CD4-positive, alpha-beta T cell treated with Interleukin-2 at 100 ng/mL for 4 hours (primary cell): ENCODE data around the gene FN1.

Experiments
- DNase-seq: peaks from one replicate; pipeline ENCODE4 v3.0.0-alpha.2; 2020; ENCODE audit warnings: low spot score

FN1 gene

DNA sequence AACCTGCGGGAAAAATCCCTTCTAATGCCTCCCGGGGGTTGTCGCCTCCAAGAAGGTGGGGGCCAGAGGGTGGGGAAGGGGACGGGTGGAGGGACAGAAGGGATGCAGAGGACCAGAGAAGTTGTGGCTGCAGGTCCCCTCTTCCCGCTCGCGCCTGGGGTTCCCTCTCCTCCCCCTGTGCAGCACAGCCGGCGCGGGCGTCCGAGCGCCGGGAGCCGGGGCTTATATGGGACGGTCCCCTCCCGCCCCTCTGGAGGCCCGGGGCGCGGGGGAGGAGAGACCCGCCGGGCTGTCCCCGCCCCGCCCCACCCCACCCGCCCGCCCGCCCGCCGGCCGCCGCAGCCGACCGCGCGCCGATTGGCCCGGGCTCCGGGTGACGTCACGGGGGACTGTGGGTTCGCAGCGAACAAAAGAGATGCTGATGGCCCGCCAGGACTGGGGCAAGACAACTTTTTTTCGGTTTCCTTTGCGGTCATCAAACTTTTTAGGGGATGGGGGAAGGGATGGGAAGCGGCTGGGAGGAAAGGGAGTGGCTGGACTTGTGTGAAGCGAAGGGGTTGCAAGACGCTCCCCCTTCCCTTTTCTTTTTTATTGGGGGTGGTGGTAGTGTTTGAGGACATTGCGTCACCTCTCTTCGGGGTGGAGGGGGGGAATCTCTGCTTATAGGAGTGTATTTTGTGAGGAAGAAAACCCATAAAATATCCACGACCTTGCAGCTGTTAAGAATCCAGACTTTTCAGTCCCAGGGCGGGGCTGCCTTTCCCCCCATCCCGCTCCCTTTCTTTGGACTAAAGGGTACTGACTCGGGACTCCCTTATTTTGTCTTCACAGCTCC lies at the start of gene FN1:
TSS of gene FN1 (minus strand) at position 199 of the 835 bp plus-strand sequence. CDS start 266 bp downstream, outside the sequence.
- DNase-seq = peak; percentile 35

DNA sequence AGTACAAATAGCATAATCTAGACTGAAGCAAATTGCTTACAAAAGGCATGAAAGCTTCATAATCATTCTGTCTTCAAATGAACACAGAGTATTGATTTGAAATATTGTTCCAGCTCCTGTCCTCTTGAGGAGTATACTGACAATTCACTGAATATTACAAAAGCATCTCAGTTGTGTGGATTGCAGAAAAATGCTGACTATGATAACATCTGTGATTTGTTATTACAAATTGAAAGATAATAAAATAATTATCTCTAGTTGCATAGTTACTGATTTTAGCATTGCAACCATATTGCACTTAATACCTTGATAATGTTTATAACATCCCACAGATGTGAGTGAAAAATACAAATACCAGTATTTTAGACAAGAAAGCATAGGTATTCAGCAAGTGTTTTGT lies 49.2 kb upstream of the FN1 start:
- no peak for DNase-seq

DNA sequence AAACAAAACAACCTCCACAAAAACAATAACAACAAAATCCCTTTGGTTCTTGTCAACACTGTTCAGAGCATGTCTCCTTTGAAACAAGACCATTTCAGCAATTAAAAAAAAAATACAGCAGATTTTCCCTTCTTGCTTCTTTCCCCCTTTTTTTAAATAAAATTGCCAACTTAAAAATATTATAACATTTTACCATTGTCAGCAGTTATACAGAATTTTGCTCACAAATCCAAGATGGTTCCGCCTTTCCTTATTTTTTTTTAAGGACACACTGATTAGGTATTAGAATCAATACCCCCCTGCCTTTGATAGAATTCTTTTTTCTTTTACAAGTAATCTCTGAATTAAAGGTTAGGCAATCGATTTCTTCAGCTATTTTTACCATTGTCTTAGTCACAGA lies 48.7 kb upstream of the FN1 start:
- no peak for DNase-seq

DNA sequence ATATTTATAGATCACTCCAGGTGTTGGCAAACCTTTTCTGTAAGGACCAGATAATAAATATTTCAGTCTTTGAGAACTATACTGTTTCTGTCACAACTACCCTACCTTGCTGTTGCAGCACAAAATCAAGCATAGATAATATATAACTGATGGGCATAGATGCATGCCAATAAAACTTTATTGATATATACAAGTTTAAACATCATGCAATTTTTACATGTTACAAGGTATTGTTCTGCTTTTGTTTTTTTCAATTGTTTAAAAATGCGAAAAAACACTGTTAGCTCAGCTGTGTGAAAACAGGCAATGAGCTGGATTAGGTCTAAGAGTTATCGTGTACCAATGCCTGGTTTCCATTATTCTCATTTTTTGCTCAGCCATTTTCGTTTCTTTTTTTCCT lies 47.6 kb upstream of the FN1 start:
- DNase-seq = no peak

DNA sequence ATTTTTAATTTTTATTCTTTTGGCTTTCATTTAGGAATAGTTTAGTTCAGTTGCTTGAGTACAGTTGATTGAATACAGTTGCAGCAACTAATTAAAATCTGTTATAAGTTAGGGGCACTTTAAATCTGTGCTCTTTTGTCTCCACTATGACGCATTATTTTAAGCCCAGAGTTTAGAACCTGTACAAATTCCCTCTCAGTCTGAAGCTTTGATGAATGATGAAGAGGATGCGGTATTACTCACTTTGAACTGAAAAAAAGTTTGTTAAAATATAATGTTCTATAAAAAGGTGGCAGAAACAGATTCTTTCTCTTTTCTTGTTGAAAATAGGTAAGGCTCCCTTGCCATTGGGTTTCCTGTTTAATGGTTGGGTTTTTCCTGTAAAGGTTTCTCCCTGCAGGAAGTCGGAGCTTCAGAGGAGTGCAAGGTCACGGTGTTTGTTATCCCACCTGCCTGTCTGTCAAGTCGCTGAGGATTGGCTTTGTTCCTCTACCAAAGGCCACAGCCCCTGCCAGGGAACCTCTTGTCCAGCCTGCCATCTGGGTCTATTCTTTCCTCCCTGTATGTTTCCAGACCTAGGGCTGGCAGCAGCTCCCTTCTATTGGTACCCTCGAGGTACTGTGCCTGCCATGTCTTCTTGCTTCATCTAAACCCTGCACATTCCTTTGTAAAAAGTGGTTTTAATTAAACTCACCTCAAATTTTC lies 43.8 kb upstream of the FN1 start:
- DNase-seq = no peak

DNA sequence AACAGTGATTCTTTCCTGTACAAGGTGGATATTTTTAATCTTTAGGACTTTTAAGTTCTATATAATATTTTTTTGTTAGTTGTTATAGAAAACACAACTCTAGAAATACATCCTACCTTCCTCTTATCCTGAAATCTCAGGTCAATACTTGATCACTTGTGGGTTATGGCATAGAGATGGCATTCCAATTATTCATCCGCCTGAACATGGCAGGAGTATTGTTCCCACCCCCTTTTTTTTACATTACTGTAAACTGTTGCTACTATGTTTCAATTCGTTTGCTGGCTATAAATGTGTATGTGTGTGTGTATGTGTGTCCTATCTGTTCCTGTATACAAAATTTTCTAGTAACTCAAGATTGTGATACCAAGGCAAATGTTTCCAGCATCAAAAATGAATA lies 43.3 kb upstream of the FN1 start:
- no peak for DNase-seq

DNA sequence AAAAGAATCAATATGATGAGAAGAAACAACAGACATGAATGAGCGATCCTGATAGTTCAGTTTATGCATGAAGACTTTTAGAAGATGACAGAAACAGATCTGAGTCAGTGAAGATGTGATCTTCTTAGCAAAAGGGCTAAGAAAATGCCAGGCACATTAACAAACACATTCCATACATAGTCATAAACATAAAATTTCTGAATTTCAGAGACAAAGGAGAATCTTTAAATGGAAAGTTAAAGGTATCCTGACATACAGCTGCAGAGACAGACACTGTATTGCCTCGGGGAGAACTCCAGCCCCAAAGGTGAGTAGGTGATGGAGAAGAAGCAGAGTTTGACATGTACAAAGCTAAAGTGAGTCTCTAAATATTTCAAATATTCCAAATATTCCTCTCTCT lies 40.6 kb upstream of the FN1 start:
- DNase-seq = no peak

DNA sequence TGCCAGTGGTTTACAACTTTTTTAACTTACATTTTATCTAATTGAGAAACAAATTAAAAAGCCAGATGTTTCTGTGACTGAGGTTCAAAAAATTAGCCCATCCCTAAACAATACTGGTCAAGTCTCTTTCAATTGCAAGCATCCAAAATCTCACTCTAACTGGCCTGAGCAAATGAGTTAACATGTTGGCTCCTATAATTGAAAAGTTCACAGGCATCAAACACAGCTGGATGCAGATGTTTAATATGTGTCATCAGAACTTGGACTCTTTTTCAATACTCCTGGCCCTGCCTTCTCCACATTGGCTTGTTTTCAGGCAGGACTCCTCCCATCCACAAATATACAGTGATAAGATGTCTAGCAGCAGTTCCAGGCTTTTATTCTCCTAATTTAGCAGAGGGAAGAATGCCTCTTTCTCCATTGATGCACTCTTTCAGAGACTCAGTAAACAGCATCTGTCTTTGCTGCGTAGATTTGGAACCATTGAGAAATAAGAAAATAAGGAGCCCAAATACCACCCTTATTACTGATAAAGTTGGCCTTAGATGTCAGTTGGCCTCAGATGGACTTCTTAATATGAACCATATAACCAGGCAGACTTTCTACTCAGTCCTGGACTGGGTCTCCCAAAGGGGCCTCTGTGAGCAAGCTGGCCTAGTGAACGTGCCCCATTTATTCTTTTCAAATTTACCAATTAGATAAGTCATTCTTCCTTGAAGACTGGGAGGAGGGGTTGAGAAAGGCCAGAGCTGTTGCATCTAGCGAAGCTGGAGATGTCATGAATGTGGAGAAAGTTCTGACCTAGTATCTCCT lies 30.4 kb upstream of the FN1 start:
- no peak for DNase-seq

DNA sequence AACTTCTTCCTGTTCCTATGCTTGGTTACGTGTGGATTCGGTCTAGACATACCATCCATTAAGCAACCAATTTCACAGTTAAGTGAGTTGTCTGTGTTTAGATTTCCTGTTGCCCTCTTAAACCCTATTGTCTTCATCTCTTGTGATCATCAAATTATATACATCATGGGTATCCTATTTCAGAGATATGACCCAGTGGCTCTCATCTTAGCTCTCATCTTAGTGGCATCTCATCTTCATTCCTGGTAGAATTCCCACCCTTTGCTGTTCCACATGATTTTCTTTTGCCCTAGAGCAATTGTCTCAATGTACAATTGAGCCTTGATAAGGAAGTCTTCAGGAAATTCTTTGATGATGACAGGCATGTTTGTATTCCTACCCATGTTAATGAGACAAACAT lies 29.4 kb upstream of the FN1 start:
- DNase-seq = no peak

DNA sequence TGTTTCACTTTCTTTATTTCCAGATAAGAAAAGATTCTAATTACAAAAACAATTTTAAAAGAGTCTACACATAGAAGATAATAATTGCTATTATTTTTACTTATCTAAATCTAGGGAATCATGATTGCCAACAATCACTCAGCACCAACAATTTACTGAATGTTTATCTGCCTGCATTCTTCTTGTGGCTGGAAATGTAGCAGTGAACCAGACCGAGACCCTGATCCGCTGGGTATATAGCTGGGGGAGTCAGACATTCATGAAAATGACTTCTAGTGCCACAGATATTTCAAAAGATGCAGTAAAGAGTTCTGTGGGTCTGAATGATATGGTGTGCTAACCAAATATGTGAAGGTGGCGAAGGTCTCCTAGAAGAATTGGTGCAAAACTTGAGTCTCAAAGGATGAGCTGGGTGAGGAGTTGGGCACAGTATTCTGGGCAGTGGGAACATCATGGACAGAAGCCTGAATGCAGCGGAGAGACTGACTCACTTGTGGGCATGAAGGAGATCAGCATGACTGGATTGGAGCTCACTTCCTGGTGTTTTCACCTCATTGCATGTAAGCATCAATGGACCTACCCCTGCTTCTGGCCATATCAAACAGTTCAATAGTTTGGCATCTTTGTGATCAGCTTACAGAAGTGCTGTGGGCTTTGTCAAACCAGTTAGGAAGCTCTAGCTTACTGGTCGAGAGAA lies 26.1 kb upstream of the FN1 start:
- no peak for DNase-seq

DNA sequence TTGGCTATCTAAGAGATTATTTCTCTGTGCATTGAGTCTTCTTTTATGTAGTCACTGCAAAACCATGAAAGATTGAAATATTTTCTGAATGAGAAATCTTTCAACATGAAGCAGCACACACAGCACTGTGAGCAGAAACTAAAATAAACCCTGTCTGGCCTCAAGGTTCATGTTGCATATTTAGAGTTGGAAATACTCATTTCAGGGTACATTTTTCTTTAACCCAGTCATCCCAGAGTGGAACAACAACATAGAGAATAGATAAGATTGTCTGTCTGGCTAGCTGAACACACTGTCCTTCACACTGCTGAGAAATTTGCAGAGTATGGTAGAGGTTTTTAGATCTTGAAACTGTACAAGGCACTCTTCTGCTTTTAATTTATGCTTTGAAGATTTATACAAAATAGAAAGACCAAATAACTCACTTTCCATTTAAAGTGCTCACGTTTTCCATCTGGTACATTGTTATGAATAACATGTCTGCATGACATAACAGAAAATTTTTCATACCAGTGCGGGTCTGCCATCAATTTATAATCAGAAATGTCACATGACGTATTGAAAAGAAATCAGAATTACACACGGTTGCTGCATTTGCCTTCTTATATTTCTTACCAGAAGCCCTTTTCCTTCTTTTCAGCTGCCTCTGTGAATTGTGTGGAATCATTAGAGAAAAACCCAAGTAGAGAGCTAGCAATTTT lies 25.0 kb upstream of the FN1 start:
- no peak for DNase-seq

DNA sequence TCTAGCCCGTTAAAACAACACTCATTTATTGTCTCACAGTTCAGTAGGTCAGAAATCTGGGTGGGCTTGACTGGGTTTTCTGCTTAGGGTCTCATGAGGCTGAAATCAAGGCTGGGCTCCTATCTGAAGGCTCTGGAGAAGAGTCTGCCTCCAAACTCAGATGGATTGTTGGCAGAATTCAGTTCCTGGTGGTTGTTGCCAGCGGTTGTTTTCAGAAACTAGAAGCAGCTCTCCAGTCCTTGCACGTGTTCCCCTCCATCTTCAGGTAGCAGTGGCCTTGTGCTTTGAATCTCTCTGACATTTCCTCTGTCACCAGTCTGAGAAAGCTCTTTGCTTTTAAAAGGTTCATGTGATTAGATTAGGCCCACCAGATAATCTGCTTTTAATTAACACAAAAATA lies 20.1 kb upstream of the FN1 start:
- DNase-seq = no peak

DNA sequence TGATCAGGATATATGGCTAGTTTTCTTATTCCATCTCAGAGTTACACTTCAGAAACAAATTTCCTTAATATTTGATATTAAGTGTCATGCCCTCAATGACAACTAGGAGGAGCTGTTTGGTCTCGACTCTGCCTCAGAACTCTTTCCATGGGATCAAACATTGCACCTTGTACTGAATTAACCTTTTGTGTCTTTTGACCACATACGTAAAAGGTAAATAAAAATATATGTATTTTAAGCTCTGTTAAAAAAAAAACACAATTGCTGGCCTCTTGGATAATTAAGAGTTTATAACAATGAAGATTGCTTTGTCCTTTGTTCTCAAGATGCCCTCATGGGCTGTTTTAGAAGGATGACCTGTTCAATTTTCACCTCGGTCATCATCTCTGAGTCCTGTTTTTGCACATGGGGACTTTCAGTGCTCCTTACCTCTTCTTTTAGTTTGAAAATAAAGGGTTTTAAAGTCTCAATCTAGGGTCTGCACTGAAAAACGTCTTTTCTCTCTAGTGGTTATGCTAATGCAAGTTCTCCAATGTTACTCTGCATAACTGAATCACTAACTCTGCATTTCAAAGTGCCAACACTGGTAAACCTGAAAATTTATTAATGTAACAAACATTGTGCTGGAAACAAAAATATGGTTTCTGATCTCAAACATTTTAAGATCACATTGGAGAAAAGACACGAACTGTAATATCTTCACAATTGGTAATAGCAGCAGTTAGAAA lies 18.8 kb upstream of the FN1 start:
- peak; percentile 40 for DNase-seq

DNA sequence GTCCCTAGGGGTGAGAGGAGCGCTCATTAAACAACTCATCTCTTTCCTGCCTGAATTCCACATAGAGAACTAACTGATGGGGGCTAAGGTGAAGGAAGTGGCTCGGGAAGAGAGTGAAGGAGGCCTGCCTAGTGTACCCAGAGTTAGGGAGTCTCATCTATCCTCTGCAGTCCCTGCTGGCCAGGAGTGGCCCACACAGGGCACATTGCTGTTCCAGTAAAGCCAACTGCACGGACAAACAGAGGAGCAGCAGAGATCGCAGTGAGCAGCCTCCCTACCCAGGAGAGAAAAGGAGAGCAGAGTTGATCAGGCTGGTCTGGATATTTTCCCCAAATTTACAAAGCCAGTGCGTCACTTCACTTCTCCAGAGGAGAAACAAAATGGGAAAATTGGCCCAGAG lies 16.9 kb upstream of the FN1 start:
- DNase-seq = no peak

DNA sequence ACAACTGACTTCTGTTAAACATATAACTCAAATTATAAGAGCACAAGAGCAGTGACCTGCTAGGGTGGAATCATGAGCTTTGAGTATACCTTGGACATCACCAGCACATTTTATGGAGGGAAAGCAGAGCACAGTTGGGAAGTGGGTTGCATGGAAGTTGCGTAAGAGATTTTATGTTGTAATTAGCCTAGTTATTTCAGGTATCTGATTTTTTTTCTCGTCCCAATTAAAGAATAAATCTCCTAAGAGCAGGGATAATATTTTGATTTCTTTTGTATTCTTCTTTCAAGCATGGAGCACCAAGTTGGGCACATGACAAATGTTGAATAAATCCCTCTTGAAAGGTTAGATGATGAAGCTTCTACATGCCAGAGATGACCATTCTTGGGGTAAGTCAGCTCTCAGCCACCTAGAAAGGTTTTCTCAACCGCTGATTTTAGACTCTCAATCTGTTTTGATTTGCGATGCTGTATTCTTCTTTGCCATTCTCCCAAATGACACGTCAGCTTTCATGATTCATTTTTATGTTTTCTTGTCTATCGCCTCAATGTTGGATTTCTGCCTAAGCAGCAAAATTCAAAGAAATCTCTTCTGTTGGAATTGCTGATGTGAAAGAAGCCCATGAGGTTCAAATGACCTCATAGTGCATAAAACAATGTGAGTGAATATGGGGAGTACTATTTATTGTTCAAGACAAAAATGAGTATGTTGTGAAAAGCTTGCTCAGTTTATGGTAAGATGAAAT lies 15.3 kb upstream of the FN1 start:
- DNase-seq = no peak

DNA sequence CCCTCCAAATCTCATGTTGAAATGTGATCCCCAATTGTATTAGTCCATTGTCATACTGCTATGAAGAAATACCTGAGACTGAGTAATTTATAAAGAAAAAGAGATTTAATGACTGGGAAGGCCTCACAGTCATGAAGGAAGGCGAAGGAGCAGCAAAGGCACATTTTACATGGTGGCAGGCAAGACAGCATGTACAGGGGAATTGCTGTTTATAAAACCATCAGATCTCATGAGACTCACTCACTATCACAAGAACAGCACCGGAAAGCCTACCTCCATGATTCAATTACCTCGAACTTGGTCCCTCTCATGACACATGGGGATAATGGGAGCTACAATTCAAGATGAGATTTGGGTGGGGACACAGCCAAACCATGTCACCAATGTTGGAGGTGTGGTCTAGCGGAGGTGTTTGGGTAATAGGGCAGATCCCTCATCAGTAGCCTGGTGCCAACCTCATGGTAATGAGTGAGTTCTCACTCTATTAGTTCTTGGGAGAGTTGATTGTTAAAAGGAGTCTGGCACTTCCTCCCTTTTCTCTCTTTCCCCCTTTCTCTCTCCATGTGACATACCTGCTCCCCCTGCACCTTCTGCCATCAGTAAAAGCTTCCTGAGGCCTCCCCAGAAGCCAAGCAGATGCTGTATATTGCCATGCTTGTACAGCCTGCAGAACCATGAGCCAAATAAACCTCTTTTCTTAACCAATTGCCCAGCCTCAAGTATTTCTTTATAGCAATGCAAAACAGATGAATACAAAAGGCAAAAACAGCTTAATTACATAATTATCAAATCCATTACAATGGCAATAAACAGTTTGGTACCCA lies 14.5 kb upstream of the FN1 start:
- no peak for DNase-seq

DNA sequence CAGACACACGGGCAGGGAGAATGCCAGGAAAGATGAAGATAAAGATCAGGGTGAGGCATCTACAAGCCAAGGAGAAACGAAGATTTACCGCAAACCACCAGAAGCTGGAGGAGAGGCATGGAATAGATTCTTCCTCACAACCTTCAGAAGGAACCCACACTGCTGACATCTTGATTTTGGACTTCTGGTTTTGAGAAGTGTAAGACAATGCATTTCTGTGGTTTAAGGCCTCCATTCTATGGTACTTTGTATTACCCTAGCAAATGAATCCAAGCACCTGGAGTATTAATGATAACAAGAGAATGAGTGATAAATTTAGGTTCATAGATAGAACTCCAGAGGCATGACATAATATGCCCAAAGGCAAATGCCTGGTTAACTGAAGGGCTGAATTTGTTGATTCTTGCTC lies 11.8 kb upstream of the FN1 start:
- DNase-seq = no peak

DNA sequence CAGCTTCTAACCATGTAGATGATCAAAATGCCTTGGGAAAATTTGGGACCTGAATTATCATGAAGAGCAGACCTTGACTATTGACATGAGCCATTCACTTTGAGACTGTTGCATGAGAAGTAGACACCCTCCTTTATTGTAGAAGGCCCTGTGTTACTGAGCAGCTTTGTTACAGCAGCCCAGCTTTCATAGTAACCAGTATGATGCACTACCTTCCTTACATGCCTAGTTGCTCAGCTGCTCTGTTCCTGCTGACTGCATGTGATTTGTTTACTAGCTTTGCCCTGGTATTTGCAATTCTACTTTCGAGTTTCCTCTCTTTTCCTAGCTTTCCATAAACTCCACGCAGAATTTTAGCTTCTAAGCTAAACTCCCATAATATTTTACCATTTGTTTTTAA lies 11.2 kb upstream of the FN1 start:
- no peak for DNase-seq

DNA sequence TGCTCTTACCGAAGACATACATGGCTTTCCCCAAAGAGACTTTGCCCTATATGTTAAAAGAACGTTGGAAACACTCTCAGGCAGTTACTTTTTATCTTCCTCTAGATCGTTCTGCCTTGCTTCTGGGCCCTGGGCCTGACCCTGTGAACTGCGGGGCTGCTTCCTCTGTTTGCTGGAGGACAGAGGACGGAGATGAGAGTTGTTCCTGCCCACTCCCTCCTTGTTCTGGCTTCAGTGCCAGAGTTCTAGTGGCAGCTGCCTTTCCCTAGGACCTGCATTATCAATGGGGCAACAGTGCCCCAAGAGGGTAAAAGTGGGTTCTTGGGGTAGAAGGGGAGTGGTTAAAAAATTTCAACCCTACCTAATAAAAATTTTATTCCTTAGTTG lies 6.5 kb upstream of the FN1 start:
- DNase-seq = no peak
